GM19468 (cell line): Measurements from ENCODE around the gene PTK6.

ENCODE experiments used
- ATAC-seq: cut with Tn5 transposase; IDR thresholded peaks from one replicate; pipeline ENCODE4 v1.9.1; 2021; ENCODE audit warnings: mild to moderate bottlenecking, moderate library complexity, moderate number of reproducible peaks; ENCODE audit not compliant: unreplicated experiment; ENCODE audit errors: extremely low read depth

PTK6 gene

GRCh38 chr20:63497946-63498935 is 38.9 kb downstream of the PTK6 start:
- ATAC-seq: no peak

GRCh38 chr20:63497138-63497945 is 39.8 kb downstream of the PTK6 start:
- no peak for ATAC-seq

- ATAC-seq: no peak
Observed at GRCh38 chr20:63496596-63497120, 40.5 kb downstream of the PTK6 start.

- ATAC-seq: no peak
Observed at GRCh38 chr20:63495741-63496595, 41.2 kb downstream of the PTK6 start.

GRCh38 chr20:63495167-63495720 is 41.9 kb downstream of the PTK6 start:
- ATAC-seq: no peak

- no peak for ATAC-seq
Observed at GRCh38 chr20:63494420-63495166, 42.6 kb downstream of the PTK6 start.

GRCh38 chr20:63494084-63494419 is 43.1 kb downstream of the PTK6 start:
- no peak for ATAC-seq

GRCh38 chr20:63493563-63494020 is 43.6 kb downstream of the PTK6 start:
- no peak for ATAC-seq

GRCh38 chr20:63492982-63493381 is 44.2 kb downstream of the PTK6 start:
- ATAC-seq: no peak

GRCh38 chr20:63492518-63492917 is 44.7 kb downstream of the PTK6 start:
- ATAC-seq: no peak

- ATAC-seq: no peak
Observed at GRCh38 chr20:63491635-63492230, 45.4 kb downstream of the PTK6 start.

GRCh38 chr20:63491078-63491477 is 46.1 kb downstream of the PTK6 start:
- ATAC-seq: no peak

- ATAC-seq: no peak
Observed at GRCh38 chr20:63490416-63490815, 46.8 kb downstream of the PTK6 start.

GRCh38 chr20:63488315-63489251 is 48.6 kb downstream of the PTK6 start:
- ATAC-seq: no peak

- ATAC-seq: no peak
Observed at GRCh38 chr20:63487781-63488241, 49.4 kb downstream of the PTK6 start.

- ATAC-seq: no peak
Observed at GRCh38 chr20:63487116-63487764, 49.9 kb downstream of the PTK6 start.

GRCh38 chr20:63486300-63486855 is 50.8 kb downstream of the PTK6 start:
- no peak for ATAC-seq
